Measurements from ENCODE around the gene DNAJC4.

DNA sequence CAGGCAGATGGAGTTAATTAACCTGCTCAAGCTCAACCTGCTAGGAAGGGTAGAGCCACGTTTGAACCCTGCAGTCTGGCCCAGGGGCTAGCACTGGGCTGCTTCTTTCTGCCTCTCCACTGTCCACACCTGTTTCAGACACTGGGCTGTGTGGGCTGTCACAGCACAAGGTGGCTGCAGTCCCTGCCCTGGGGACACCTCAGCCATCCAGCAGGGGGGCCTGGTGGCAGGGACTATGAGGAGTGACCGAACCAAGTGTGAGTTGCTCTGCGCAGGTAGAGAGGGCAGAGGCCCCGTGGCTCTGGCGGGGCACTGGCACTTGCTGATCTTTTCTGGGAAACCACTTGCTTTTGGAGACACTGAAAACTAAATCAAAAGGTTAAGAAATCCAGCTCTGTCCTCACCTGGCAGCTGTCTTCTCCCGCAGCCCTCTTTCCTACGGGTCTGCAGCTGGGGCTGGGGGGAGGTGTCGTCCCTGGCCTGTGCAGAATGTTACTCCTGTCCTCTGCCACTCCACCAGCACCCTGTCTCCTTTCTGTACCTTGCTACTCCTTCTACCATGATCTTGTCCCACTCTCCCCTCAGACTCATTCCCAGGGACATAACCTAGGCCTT, 48.3 kb downstream of the DNAJC4 start:
- TF ChIP-seq EZH2 (IDR thresholded peaks at IDR 0.05; ENCODE audit: low read depth): no peak
- TF ChIP-seq, protein P1, sequence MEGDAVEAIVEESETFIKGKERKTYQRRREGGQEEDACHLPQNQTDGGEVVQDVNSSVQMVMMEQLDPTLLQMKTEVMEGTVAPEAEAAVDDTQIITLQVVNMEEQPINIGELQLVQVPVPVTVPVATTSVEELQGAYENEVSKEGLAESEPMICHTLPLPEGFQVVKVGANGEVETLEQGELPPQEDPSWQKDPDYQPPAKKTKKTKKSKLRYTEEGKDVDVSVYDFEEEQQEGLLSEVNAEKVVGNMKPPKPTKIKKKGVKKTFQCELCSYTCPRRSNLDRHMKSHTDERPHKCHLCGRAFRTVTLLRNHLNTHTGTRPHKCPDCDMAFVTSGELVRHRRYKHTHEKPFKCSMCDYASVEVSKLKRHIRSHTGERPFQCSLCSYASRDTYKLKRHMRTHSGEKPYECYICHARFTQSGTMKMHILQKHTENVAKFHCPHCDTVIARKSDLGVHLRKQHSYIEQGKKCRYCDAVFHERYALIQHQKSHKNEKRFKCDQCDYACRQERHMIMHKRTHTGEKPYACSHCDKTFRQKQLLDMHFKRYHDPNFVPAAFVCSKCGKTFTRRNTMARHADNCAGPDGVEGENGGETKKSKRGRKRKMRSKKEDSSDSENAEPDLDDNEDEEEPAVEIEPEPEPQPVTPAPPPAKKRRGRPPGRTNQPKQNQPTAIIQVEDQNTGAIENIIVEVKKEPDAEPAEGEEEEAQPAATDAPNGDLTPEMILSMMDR (conservative IDR thresholded peaks at IDR 0.05): no peak

Measured in PC-9 (cell line).